LNCaP clone FGC (cell line): ENCODE results near the gene MYO7A.

ENCODE experiments used
- DNase-seq: peaks from one replicate; pipeline ENCODE4 v3.0.0-alpha.2; 2011; ENCODE audit warnings: low read depth
- H3K4me3 ChIP-seq: 2 replicates; pipeline ENCODE4 v1.5.1; 2011; ENCODE audit warnings: mild to moderate bottlenecking, low read depth, low read length, control low read depth
- CTCF ChIP-seq: IDR thresholded peaks from 2 replicates; pipeline ENCODE4 v1.5.1; 2012; ENCODE audit warnings: mild to moderate bottlenecking; ENCODE audit not compliant: control insufficient read depth, insufficient read depth; ENCODE audit errors: extremely low read depth

MYO7A gene

GRCh38 chr11:77174559-77174958, 46.5 kb downstream of the MYO7A start:
- H3K4me3 ChIP-seq = no peak overlapping the region
- no peak for TF ChIP-seq CTCF
- no peak for DNase-seq

GRCh38 chr11:77175021-77175842, 47.2 kb downstream of the MYO7A start:
- H3K4me3 ChIP-seq = no peak overlapping the region
- TF ChIP-seq CTCF = no peak
- no peak for DNase-seq

GRCh38 chr11:77175869-77176539, 48.0 kb downstream of the MYO7A start:
- TF ChIP-seq CTCF = no peak
- no peak for DNase-seq
- H3K4me3 ChIP-seq = no peak overlapping the region

GRCh38 chr11:77176996-77177395, 49.0 kb downstream of the MYO7A start:
- no peak overlapping the region for H3K4me3 ChIP-seq
- TF ChIP-seq CTCF = no peak
- no peak for DNase-seq

- H3K4me3 ChIP-seq = no peak overlapping the region
- no peak for DNase-seq
- no peak for TF ChIP-seq CTCF
Observed at GRCh38 chr11:77178150-77178549, 50.1 kb downstream of the MYO7A start.

GRCh38 chr11:77179048-77179447, 51.0 kb downstream of the MYO7A start:
- TF ChIP-seq CTCF = no peak
- no peak overlapping the region for H3K4me3 ChIP-seq
- no peak for DNase-seq
